ENCODE data around the gene WNK2.

WNK2 gene

GRCh38 chr9:93203026-93203717, 19.2 kb downstream of the WNK2 start:
- DNase-seq: no peak

- DNase-seq: no peak
These were observed 20.0 kb downstream of the WNK2 start for GRCh38 chr9:93203718-93204469.

- no peak for DNase-seq
These were observed 20.6 kb downstream of the WNK2 start for GRCh38 chr9:93204470-93205043.

GRCh38 chr9:93205045-93205768, 21.3 kb downstream of the WNK2 start:
- DNase-seq: no peak

GRCh38 chr9:93205896-93206575, 22.1 kb downstream of the WNK2 start:
- no peak for DNase-seq

GRCh38 chr9:93206576-93207155, 22.7 kb downstream of the WNK2 start:
- DNase-seq: no peak

GRCh38 chr9:93207326-93207814, 23.4 kb downstream of the WNK2 start:
- no peak for DNase-seq

GRCh38 chr9:93207860-93208734, 24.2 kb downstream of the WNK2 start:
- DNase-seq: no peak

- no peak for DNase-seq
These were observed 25.2 kb downstream of the WNK2 start for GRCh38 chr9:93209097-93209496.

- DNase-seq: no peak
These were observed 25.8 kb downstream of the WNK2 start for GRCh38 chr9:93209576-93210323.

GRCh38 chr9:93210324-93210973, 26.5 kb downstream of the WNK2 start:
- DNase-seq: no peak

GRCh38 chr9:93210974-93211653, 27.2 kb downstream of the WNK2 start:
- no peak for DNase-seq

GRCh38 chr9:93211654-93212001, 27.7 kb downstream of the WNK2 start:
- no peak for DNase-seq

- no peak for DNase-seq
These were observed 28.5 kb downstream of the WNK2 start for GRCh38 chr9:93212409-93212808.

GRCh38 chr9:93216073-93216365, 32.1 kb downstream of the WNK2 start:
- no peak for DNase-seq

GRCh38 chr9:93217706-93218105, 33.8 kb downstream of the WNK2 start:
- no peak for DNase-seq

GRCh38 chr9:93218161-93218560, 34.2 kb downstream of the WNK2 start:
- no peak for DNase-seq

- no peak for DNase-seq
These were observed 34.9 kb downstream of the WNK2 start for GRCh38 chr9:93218671-93219420.

GRCh38 chr9:93219692-93220091, 35.8 kb downstream of the WNK2 start:
- no peak for DNase-seq

Measured in CD4-positive, alpha-beta T cell treated with Interleukin-17A for 1 hour (primary cell).